ENCODE data around the gene LY86.
"Not testable (repeated sequence)": the region's sequence is repeated elsewhere in the genome, so short reads cannot be mapped to it uniquely, and the experiment has no call there.

LY86 gene

DNA sequence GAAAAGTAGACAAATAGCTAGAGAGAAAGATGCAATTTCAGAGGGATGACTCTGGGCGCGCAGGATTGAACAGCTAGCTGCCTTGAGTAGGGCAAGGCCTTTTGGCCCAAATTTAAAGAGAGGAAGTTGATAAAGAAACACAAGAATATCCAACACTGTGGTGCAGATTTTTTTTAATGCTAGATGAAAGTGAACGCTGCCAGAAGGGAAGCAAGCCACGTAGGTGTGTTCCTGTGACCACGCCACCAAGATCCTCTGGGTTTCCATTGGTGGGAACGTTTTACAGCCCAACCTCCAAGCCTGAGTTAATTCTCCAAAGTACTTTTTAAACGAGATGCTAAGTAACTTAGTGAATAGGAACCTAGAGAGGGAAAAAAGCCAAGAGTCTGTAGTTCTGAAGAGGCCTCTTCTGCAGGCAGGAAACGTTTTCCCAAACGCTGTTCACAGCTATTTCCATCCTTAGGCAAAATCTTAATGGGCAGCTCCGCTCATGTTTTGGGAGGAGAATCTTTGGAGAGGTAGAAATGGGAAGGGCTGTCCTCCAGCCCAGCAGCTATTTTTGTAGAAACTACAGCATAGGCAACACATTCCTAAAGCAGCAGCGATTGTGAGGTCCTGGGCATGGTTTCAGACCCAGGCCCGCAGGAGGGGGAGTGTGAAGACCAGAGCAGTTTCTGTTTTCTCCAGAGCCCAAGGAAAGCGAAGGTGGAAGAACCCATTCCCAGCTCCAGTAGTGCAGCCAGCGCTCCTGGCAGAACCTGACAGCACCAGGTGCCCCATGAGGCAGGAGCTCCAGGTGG, 8.2 kb downstream of the LY86 start:
- DNase-seq: no peak

DNA sequence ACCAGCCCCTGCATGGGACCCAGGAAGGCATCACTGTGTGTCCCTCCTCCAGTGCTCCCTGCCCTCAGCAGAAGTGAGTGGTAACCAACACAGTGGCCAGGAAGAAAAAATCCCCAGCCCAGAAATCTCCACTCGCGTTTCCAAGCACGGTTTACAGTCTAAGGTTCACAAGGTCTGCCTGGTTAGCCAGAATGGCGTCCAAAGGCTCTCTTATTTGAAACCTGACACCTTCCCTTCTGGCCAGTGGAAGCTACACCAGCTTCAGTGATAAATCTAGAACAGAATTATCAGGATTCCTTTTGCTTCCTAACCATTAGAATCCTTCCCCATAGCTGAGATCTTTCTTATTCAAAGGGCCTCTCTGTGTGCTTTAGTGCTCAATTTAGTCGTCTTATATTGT, 9.2 kb downstream of the LY86 start:
- no peak for DNase-seq

DNA sequence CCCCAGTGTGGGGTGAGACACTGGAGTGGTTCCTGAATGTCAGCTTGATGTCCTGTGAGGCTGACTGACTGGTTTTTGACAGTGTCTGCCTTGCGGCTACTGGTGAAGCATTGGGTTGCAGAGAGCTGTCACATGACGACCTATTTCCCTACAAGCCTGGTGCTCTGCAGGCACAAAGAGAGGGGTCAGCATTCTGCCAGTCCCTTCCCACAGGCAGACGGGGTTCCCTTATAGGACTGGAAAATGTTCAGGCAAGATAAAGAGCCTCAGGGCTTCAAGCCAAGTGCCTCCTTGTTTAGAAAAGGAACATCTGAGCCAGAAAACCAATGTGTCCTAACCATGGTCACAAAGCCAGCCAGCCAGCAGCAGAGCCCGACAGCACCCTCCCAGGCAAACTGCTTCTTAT, 11.0 kb downstream of the LY86 start:
- no peak for DNase-seq

DNA sequence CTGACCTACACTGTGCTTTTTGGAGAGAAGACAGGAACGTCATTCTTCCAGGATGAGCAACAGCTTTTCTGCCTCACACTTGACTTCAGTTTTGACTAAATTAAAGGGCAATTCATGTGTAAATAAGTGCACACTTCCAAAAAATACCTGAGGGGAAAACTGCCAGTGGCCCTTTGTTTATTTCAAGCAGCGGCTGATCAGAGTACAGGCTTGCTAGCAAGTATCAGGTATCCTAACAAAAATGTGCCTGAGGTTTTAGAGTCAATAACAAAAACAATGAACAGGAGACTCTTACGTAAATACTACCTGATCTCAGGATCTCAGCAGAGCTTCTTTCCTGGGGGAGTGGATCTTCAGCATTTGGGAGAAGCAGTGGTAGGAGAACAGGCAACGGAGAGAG, 12.4 kb downstream of the LY86 start:
- DNase-seq: no peak

DNA sequence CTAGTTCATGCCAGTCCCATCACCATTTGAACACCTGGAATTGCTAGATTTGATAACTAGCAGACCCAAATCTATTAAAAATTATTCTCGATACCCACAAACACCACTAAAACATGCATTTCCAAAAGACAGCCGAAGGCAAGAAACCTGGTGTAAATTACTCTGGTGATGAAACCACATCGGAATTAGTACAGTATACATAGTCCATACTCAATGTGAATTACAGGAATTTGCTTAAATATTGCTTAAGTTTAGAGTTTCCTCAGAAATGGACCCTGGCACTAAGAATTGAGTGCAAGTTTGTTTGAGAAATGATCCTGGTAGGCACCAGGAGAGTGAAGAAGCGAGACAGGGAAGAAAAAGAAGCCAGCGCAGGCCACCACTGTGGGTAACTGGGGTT, 13.7 kb downstream of the LY86 start:
- no peak for DNase-seq

DNA sequence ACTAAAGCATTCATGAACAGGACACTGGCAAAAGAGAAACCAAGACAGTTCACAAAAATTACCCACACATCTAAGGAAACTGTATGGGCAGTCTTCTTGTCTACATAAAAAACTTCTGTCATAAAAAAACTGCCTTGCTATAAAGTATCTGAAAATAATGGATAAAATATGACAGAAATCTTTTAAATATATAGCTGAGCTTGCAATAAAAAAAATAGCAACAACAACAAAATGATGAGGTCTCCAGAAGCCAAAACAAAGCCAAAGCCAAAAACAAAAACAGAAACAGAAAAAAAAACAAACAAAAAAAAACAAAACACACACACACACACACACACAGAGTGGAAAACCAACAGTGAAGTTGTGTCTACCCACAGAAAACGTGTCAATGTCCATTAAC, 14.8 kb downstream of the LY86 start:
- no peak for DNase-seq

DNA sequence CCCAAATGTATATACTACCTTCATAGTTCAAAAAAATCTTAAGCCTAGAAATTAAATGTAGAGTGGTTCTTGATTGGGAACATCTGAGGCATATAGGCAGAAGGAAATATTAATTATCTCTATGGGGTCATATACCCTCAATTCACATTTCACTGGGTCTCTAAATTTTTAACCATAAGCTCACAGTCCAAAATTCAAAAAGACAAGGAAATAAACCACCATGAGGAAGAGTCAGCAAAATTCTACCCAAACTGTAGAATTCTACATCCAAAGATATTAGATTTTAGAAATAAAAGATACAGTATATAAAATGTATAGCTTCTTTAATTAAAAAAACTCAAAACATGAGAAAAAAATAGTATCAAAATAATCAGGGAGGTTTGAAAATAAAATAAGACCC, 15.5 kb downstream of the LY86 start:
- DNase-seq: no peak

DNA sequence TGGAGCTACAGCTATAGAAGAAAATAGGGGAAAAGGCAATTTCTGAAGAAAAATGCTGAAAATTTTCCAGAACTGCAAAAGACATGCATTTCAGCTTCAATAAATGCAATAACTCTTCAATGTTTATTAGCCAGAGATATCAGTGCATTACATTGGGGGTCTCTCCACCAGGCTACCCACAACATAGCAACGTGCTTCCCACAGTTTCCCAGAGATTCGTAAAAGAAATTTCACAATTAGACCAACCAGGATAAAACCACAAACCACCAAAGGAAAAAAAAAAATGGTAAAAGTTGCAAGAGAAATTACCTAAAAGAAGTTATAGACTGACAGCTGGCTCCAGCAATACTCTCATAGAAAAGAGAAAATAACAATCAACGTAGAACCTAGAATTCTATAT, 16.0 kb downstream of the LY86 start:
- DNase-seq: no peak

DNA sequence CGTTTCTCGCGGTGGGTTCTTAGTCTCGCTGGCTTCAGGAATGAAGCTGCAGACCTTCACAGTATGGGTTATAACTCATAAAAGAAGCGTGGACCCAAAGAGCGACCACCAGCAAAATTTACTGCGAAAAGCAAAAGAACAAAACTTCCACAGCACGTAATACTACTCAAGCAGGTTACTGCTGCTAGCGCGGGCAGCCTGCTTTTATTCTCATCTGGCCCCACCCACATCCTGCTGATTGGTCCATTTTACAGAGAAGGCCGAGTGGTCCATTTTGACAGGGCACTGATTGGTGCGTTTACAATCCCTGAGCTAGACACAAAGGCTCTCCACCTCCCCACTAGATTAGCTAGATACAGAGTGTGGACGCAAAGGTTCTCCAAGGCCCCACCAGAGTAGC, 17.4 kb downstream of the LY86 start:
- no peak for DNase-seq

DNA sequence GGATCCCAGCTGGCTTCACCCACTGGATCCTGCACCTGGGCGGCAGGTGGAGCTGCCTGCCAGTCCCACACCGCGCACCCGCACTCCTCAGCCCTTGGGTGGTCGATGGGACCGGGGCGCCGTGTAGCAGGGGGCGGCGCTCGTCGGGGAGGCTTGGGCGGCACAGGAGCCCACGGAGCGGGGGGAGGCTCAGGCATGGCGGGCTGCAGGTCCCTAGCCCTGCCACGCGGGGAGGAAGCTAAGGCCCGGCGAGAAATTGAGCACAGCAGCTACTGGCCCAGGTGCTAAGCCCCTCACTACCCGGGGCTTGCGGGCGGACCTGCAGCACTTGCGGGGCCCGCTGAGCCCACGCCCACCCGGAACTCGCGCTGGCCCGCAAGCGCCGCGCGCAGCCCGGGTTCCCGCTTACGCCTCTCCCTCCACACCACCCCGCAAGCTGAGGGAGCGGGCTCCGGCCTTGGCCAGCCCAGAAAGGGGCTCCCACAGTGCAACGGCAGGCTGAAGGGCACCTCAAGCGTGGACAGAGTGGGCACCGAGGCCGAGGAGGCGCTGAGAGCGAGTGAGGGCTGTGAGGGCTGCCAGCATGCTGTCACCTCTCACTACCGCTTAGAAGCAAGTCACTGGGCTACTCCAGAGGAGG, 18.0 kb downstream of the LY86 start:
- not testable (repeated sequence) for DNase-seq

DNA sequence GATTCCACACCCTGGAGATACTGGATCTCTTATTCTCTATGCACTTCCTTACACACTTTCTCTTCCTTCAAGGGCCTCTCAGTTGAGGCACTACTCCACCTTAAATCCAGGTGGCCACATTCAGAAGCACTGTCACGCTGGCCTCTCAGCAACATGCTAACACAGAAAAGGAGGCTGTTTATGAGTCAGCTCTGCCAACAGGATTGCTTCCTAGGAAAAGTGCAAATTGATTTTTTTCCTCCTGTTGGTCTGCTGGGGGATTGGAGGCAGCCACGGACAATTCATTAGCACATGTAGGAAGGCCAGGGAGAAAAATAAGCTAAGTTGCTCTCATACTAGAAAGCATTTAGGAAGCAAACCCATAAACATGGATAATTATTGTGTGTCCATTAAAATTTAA, 20.9 kb downstream of the LY86 start:
- no peak for DNase-seq

DNA sequence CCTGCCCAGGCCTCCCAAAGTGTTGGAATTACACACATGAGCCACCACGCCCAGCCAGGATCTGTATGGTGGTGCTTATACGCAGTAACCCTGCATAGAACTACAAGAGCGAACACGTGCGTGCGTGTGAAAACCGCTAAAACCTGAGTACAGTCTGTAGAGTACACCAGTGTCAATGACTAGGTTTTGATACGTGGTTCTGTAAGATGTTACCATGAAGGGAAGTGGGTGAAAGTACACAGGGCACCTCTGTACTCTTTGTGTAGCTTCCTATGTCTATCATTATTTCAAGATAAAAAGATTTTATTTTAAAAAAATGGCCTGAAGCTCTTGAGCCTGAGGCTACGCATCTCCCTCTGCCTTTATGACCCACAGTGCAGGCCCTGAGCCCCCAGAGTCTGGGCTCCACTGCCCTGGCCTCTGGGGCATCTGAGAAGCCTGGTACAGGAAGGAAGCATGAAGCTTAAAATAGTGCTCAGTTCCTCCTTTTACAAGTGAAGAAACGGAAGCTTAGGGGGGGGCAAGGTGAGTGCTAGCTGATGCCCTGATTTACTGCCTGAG, 21.6 kb downstream of the LY86 start:
- no peak for DNase-seq

DNA sequence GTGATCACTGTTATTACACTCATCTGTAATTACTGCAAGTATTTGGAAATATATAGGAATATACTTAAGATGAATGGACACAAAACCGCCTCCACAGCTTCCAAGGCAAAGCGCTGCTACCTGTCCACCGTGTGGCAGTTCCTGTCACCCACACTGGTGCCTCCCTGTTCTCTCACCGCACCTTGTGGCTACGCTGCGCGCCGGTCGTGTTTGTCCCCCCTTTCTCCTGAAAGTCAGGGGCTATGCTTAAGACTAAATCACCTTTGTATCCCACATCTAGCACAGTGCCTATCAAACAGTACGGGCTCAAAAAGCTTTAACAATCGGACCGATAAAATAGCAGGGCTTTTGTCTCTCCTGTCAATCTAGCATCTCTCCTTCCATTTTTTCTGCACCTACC, 23.0 kb downstream of the LY86 start:
- DNase-seq: no peak

DNA sequence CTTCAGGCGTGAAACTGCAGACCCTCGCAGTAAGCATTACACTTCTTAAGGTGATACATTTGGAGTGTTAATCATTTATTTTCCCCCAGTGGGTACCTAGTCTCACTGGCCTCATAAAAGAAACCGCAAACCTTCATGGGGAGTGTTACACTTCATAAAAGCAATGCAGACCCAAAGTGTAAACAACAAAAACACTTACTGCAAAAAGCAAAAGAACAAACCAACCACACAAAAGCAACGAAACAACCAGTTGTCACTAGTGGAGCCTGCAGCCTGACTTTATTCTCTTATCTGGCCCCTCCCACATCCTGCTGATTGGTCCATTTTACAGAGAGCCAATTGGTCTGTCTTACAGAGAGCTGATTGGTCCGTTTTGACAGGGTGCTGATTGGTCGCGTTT, 23.8 kb downstream of the LY86 start:
- DNase-seq: no peak

DNA sequence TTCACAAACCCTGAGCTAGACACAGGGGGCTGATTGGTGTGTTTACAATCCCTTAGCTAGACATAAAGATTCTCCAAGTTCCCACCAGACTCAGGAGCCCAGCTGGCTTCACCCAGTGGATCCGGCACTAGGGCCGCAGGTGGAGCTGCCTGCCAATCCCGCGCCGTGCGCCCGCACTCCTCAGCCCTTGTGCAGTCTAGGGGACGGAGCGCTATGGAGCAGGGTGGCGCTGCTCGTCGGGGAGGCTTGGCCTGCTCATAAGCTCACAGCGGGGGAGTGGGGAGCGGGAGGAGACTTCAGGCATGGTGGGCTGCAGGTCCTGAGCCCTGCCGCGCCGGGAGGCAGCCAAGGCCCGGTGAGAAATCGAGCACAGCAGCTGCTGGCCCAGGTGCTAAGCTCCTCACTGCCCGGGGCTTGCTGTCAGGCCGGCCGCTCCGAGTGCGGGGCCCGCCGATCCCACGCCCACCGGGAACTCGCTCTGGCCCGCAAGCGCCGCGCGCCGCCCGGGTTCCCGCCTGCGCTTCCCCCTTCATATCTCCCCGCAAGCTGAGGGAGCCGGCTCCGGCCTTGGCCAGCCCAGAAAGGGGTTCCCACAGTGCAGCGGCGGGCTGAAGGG, 24.7 kb downstream of the LY86 start:
- not testable (repeated sequence) for DNase-seq

DNA sequence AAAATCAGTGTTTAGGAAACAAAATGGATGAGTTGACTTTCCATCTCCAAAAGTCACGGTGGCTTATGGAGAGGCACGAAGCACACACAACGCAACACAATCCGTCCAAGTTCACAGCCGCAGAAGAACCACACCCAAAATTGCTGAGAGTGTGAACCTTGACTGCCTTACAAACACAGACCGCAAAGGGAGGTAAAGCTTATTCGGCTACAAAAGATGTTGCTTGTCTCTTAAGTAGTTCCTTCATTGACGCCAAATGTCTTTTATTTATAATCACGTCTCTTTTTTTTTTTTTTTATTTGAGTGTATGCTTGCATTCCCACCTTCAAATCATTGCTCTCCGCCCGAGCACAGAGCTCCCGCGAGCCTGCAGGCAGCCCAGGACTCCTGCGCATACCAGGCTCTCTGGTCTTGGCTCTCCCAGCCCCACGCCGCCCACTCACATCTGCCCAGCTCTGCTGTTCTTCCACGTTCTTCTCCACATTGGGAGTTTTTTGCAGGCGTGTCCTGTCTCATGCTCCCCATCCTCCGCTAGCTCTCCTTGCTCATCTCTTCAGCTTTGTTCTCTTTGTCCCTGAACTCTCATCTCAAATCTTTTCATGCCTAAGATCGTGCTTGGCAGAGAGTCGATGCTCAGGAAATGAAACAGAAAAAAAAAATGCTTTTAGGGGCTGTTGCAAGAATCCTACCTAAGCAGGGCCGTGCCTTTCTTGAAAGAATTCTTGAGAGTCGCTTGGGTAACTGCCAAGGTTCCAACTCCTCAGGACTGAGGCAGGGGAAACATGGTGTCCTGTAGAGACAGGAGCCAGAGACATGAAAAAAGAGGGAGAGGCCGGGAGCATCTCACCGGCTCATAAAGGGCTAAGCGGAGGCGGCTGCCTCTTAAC, 25.8 kb downstream of the LY86 start:
- DNase-seq: no peak

DNA sequence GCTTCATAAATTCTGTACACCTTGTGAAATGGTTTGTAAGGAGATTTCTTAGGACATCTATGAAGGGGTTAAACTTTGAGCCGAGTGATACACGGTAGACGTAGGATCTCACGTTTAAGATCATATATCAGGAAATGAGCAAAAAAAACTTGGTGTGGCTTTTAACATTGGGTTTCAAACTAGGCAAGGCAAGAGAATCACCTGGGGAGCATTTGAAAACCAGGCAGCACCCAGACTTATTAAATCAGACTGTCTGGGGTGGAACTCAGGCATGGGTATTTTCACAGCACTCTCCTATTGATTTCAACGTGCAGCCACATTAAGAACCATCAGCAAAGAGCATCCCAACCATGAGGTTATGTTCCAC, 26.4 kb downstream of the LY86 start:
- DNase-seq: no peak

DNA sequence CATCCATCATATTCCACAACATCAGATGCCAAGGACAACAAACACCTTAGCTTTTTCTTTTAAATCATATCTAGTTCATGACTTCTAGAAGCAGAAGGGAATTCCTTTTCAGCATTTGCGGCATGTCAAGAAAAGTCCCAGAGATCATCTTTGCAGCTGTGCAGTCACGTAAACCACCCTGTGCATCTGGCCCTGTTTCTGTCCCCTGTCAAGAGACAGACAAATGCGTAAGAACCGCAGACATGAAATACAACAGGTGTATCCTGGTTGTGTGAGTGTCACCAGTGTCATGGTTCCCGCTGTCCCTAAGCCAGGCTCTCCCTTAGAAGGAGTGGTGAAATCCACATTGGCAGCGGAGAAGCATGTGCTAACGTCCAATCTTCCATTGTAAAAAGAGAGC, 28.1 kb downstream of the LY86 start:
- no peak for DNase-seq

DNA sequence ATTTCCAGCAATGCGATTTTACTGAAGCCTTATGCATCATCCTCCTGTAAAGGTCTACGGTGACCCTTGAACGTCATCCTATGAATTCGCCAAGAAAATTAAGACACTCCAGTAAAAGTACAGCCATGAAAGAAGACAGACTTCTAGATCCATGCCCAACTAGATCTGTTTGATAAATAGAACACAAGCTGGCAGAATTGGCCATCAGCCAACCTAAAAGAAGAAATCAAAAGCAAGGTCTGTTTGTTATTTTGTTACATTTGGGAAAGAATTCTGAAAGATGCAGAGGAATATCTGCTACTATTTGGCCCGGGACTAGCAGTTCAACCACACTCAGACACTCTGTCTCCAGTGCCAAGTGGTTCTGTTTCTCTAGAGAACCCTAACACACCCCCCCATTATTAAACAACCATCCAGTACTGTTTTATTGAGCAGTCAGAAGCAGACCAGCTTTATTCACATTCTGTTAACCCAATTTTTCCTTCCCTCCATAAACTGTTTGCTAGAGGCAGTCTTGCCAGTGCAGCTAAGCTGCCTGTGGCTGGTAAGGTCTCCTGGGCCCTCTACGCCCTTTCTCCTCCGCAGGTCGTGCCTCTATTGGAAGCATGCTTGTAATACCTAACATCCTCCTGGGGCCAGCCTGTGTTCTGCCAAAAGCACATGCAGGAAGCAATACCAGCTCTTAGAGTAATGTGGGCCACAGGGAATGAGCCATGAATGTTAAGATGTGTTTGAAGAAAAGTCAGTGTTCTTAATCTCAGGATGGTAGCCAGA, 30.7 kb downstream of the LY86 start:
- DNase-seq: no peak

DNA sequence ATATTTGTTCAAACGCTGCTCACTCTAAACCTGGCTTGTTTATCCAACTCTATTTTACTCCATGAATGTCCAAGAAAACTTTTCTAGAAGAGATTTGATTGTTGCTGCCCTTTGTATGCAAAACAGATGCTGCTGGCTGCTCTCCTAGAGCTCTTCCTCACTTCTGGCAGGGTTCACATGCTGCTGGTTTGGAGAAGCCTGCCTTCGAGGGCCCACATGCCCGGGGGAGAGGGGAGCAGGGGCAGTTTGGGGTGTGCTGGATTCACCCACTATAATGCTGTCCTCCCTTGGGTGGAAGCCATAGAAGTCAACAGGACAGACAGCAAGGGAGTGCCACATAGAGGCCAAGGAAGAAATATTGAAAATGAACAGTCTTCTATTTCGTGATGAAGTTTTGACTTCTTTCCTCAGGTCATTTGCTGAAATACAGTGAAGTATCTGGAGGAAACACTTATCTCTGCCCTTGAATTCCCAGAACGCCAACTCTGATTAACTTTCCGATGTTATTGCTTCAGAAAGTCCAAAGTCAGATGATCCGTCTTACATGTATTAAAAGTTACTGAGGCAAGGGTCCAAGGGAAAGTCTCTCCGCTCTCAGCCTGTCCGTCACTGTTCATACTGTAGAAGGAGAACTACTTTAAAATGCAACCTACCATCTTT, 32.4 kb downstream of the LY86 start:
- DNase-seq: no peak

DNA sequence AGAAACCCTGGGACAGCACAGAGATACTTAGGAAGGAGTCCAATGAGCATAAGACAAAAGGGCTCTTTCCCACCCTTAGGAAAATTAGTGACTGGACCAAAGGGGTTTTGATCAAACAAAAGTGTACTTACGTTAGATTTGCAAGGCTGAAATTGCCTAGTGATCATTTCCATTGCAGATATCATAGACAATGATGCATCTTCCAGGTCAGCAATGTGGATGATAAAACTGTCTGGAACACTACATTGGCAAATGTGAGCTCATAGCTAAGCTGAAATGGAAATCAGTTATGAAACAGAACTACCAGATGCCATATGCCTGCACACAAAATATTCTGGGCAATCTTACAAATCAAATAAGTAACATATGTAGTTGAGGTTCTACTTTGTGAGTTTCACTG, 34.0 kb downstream of the LY86 start:
- DNase-seq: no peak

DNA sequence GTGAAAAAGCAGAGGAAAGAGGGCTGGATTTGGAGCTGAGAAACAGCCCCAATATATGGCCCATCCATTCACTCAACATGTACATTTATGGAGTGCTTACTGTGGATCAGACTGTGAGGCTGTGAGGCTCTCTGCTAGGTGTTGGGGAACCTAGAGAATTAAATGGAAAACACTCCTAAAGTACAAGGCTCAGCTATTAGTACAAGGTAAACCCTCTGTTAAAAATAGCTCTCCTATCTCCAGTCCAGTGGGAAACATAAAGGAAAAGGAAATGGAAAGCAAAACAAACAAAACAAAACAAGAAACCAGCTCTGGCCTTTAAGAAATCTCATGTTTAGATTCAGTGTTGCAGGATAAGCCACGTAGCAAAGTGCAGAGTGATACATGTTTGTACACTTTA, 35.0 kb downstream of the LY86 start:
- DNase-seq: no peak

All from NCI-H1436 treated with DMSO at 0.1 percent for 48 hours (cell line).